Measurements from ENCODE around the gene DCUN1D3.
"Not testable (repeated sequence)": the region's sequence is repeated elsewhere in the genome, so short reads cannot be mapped to it uniquely, and the experiment has no call there.

DCUN1D3 gene

GRCh38 chr16:20900299-20901067 is at the start of gene DCUN1D3, which contains the start of gene LYRM1:
TSS of gene DCUN1D3 (minus strand) at chr16:20900358. CDS start at chr16:20862538, 37,820 bp downstream.
TSS of gene LYRM1 (plus strand) at chr16:20900771. CDS start at chr16:20915556, 14,785 bp downstream.
- peak; percentile 98 for DNase-seq (ENCODE audit: low read depth, low spot score)

DNA sequence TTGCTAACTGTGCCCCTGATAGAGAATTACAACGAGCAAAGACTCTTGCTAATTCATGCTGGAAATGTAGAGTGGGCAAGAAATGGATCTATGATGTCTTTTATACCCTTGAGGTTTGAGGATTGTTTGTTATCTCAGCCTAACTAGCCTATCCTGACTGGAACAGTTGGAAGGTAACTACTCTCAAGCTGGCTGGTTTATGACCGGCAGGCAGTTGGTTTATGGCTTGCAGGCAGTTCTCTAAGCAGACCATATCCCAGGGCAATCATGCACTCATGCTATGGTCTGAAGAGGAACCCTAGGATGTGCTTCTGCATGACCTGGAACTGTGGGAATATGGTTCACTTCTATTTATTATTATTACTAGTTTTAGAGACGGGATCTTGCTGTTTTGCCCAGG is 49.5 kb upstream of the DCUN1D3 start:
- DNase-seq (ENCODE audit: low read depth, low spot score), result no peak

GRCh38 chr16:20948444-20948843 is 48.3 kb upstream of the DCUN1D3 start:
- DNase-seq (ENCODE audit: low read depth, low spot score), result no peak

GRCh38 chr16:20946015-20946629 is 46.0 kb upstream of the DCUN1D3 start:
- DNase-seq (ENCODE audit: low read depth, low spot score), result no peak

DNA sequence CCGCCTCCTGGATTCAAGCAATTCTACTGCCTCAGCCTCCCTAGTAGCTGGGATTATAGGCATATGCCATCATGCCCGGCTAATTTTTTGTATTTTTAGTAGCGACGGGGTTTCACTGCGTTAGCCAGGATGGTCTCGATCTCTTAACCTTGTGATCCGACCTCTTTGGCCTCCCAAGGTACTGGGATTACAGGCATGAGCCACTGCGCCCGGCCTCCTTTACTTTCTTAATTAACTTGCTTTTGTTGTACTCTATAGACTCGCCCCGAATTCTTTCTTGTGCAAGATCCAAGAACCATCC is 45.4 kb upstream of the DCUN1D3 start:
- DNase-seq (ENCODE audit: low read depth, low spot score), result not testable (repeated sequence)

GRCh38 chr16:20944861-20945574 is 44.9 kb upstream of the DCUN1D3 start:
- no peak for DNase-seq (ENCODE audit: low read depth, low spot score)

DNA sequence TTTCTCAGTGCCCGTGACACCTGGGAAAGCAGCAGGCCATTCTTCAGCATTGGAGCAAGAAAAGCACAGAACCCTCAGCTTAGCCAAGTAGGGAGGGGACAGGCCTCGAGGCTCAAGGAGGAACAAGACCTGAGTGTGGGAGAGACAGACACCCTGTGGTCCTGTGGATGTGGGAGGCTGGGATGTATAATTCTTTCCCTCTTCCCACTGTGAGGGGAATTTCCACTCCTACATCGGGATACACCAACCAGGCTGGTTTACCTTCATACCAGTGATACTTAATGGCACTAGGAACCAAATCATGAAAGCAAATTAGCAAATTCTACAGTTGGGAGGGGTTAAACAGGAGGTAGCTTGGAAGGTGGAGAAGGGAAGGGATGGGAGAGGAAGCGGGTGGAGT is 42.1 kb upstream of the DCUN1D3 start:
- DNase-seq (ENCODE audit: low read depth, low spot score), result no peak

DNA sequence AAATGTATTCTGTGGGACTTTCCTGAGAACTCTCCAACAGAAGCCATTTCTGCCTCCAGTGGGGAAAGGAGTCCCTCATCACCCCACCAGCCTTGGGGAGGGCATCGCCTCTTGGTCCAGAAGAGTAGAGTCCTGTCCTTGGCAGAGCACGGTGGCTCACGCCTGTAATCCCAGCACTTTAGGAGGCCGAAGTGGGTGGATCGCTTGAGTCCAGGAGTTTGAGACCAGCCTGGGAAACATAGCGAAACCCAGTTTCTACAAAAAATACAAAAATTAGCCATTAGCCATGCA is 41.4 kb upstream of the DCUN1D3 start:
- DNase-seq (ENCODE audit: low read depth, low spot score), result no peak

GRCh38 chr16:20940871-20941635 is 40.9 kb upstream of the DCUN1D3 start:
- no peak for DNase-seq (ENCODE audit: low read depth, low spot score)

- DNase-seq (ENCODE audit: low read depth, low spot score), result no peak
Measured at GRCh38 chr16:20939611-20940010, 39.5 kb upstream of the DCUN1D3 start.

- DNase-seq (ENCODE audit: low read depth, low spot score), result no peak
Measured at GRCh38 chr16:20938426-20938825, 38.3 kb upstream of the DCUN1D3 start.

GRCh38 chr16:20937736-20938135 is 37.6 kb upstream of the DCUN1D3 start:
- no peak for DNase-seq (ENCODE audit: low read depth, low spot score)

DNA sequence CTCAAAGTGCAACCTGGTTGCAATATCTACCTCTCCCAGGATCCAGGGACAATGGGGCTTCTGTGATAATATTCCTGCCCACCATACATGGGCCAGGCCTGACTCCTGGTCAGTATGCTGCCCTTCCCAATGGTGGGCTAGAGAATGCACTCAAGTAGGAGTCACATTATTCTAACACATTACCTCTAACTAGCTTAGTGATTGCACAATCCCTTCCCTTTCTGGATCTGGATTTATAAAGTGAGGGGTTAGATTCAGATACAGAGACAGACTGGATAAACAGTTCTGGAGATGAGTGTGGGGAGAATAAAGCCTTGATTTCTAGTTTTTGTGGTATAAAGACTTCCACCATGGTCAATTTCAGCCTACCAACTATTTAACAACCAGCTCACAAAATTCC is 33.4 kb upstream of the DCUN1D3 start:
- DNase-seq (ENCODE audit: low read depth, low spot score), result no peak

- no peak for DNase-seq (ENCODE audit: low read depth, low spot score)
Measured at GRCh38 chr16:20931066-20931600, 31.0 kb upstream of the DCUN1D3 start.

DNA sequence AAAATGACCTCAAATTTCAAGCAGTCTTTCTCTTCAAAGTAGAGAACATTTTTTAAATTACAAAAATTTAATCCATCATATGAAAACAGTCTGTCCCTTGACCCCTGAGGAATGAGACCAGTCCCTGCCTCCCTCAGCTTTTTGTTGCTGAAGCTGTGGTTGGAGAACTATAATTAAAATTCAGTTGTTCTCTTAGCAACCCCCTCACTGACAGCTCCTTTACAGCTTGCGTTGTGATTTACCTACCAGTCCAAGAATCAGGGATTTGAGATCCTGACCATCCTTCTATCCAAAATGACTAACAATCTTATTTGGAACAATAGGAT is 30.2 kb upstream of the DCUN1D3 start:
- DNase-seq (ENCODE audit: low read depth, low spot score), result no peak

DNA sequence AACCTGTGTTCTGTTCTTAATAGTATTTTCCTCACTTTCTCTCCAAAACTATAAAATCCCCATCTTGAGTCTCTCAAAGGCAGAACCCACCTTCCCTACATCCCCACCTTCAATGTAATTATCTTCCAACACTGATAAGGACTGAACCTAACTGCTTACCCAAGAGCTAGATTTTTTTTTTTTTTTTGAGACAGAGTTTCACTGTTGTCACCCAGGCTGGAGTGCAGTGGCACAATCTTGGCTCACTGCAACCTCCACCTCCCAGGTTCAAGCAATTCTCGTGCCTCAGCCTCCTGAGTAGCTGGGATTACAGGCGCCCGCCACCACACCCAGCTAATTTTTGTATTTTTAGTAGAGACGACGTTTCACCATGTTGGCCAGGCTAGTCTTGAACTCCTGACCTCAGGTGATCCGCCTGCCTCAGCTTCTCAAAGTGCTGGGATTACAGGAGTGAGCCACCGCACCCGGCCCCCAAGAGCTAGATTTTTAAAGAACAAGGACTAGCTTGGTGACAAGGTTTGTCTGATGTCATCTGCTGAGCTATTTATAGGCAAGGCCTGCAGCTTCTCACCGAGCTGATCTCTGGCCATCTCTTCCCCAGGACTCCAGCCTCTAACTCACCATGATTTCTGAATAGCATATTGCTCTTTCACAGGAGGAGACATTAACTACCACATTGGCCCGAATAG is 29.7 kb upstream of the DCUN1D3 start:
- not testable (repeated sequence) for DNase-seq (ENCODE audit: low read depth, low spot score)

GRCh38 chr16:20928774-20929411 is 28.7 kb upstream of the DCUN1D3 start:
- DNase-seq (ENCODE audit: low read depth, low spot score), result no peak

DNA sequence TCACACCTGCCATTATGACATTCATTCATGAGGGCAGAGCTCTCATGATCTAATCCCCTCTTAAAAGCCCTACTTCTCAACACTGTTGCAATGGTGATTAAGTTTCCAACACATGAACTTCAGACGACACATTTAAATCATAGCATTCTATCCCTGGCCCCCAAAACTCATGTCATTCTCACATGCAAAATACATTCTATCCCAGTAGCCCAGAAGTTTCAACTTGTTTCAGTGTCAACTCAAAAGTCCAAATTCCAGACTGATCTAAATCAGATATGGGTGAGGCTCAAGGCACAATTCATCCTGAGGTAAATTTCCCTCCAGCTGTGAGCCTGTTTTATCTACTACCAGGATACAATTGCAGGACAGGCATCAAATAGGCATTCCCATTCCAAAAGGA is 25.6 kb upstream of the DCUN1D3 start:
- DNase-seq (ENCODE audit: low read depth, low spot score), result no peak

GRCh38 chr16:20923876-20924275 is 23.7 kb upstream of the DCUN1D3 start:
- DNase-seq (ENCODE audit: low read depth, low spot score), result no peak

DNA sequence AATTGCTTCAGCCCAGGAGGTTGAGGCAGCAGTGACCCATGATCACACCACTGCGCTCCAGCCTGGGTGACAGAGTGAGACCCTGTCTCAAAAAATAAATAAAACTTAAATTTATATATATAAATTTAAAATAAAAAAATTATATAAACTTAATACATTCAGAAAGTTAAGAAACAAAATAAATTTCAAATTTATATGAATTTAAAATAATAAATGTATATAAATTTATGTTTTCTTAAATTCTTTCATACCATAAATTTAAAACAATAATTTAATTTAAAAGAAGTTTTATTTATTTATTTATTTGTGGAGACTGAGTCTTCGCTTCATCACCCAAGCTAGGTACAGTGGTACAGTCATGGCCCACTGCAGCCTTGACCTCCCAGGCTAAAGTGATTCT is 20.6 kb upstream of the DCUN1D3 start:
- DNase-seq (ENCODE audit: low read depth, low spot score), result no peak

DNA sequence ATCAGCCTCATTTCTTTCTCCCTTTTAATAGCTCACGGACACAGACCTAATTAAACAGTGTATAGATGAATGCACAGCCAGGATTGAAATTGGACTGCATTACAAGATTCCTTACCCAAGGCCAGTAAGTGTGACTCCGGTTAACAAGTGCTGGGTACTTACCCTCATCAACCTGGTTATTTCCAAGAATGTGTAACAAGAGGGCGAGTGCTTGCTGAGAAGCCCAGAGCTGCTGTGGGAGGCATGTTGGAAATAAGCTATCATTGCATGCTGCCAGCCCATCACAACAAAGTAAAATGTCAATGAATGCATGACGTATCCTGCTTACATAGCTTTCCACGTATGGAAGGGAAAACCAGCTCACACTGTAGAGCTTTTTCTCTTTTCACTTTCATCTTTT is 19.9 kb upstream of the DCUN1D3 start:
- no peak for DNase-seq (ENCODE audit: low read depth, low spot score)
